Heart left ventricle (tissue), 16 donors: ENCODE data around the gene S100A4. TPM values are rescaled to one million over a fixed set of nuclear protein-coding genes. Genes with fewer than 3 reads are reported as not detected.

ENCODE experiments used
- ATAC-seq, 4 donors: fragments of 200-7000 bp; cut with Tn5 transposase; one replicate each; pipeline ENCODE4 v1.9.1; 2020 to 2022; ENCODE audit warnings: moderate library complexity in 4 of 4, mild to moderate bottlenecking in 3 of 4, moderate number of reproducible peaks in 1 of 4
- DNase-seq, 5 donors: peaks; one replicate each; pipeline ENCODE4 v3.0.0-alpha.2; 2020
- H3K27ac ChIP-seq, 12 donors: fragments of 200-600 bp; sonication (generic) in 4 of 12; one replicate each; pipeline versions ENCODE4 v1.5.0 to v1.8.0; 2016 to 2022; ENCODE audit warnings: mild to moderate bottlenecking in 2 of 12
- H3K27me3 ChIP-seq, 9 donors: fragments of 200-600 bp; sonication (generic) in 2 of 9; one replicate each; pipeline versions ENCODE4 v1.5.1 to v1.8.0; 2016 to 2022; ENCODE audit warnings: mild to moderate bottlenecking in 3 of 9
- H3K36me3 ChIP-seq, 9 donors: fragments of 200-600 bp; sonication (generic) in 2 of 9; one replicate each; pipeline versions ENCODE4 v1.5.0 to v1.8.0; 2018 to 2022; ENCODE audit warnings: mild to moderate bottlenecking in 2 of 9
- H3K4me1 ChIP-seq, 12 donors: fragments of 200-600 bp; sonication (generic) in 4 of 12; one replicate each; pipeline versions ENCODE4 v1.5.0 to v1.8.0; 2016 to 2022; ENCODE audit warnings: mild to moderate bottlenecking in 3 of 12
- H3K4me3 ChIP-seq, 12 donors: fragments of 200-600 bp; sonication (generic) in 4 of 12; one replicate each; pipeline versions ENCODE4 v1.5.0 to v1.8.0; 2017 to 2022; ENCODE audit warnings: mild to moderate bottlenecking in 9 of 12, moderate library complexity in 4 of 12
- H3K9me3 ChIP-seq, 12 donors: fragments of 200-600 bp; sonication (generic) in 4 of 12; one replicate each; pipeline versions ENCODE4 v1.5.0 to v1.8.0; 2016 to 2022; ENCODE audit warnings: mild to moderate bottlenecking in 1 of 12
- POLR2A ChIP-seq, 2 donors: fragments of 450-650 bp; IDR thresholded peaks; one replicate each; pipeline ENCODE4 v1.6.1; 2017; ENCODE audit warnings: antibody characterized with exemption in 2 of 2, mild to moderate bottlenecking in 2 of 2, moderate library complexity in 2 of 2
- WGBS, 4 donors: extraction: QIAGEN DNeasy Blood & Tissue Kit in 2 of 4; methylation state at CpG; one replicate each; pipeline versions ENCODE4 v1.1.5 to v1.1.7; 2013 to 2018; 5-methylcytosine and 5-hydroxymethylcytosine counted together
- intact Hi-C, 10 donors: fragments of 100-400 bp; cut with DNase I; formaldehyde crosslinking; loops; one replicate each; pipeline versions ENCODE4 v1.11.1 to v1.14.2; 2022
- polyA plus RNA-seq, 2 donors: library from polyadenylated mRNA; stranded (reverse); fragments of 200-250 nt; gene quantifications; one replicate each; pipeline ENCODE4 v1.2.3, GENCODE V29; 2013
- total RNA-seq, 9 donors: library from RNA; depleted of rRNA in 2 of 9; stranded (reverse); fragments of >200 nt in 2 of 9; fragmentation: NEBNext Ultra II Directional in 3 of 9; extraction: Animal tissue kit (Norgen Biotek cat#: 25700) in 3 of 9; gene quantifications; one replicate each; pipeline versions ENCODE4 v1.1.0 to v1.2.4, GENCODE V29; 2016 to 2023
- TF ChIP-seq, protein P1 (sequence below), 12 donors: fragments of 200-600 bp; sonication (generic) in 4 of 12; IDR thresholded peaks; one replicate each; pipeline versions ENCODE4 v1.5.0 to v1.8.0; 2018 to 2022; ENCODE audit warnings: antibody characterized with exemption in 12 of 12, mild to moderate bottlenecking in 5 of 12
- donor health status: ischemic (EF 13 %, LVEDD 7.1; RV severe dilation, severe dysfunction).
- donor health status: healthy with polysubstance abuse.
- donor health status: DM: no; HTN: yes; CAD: no.
- donor health status: DM: no; HTN: no; CAD: no.
- donor health status: ischemic (EF 25% LVEDD 6.9; RV normal size, moderate dysfunction).
- donor health status: ischemic (EF 25% LVEDD 5.7; RV mildly dilated, moderate dysfunction).
- donor health status: healthy.
- donor health status: DM: yes; HTN: yes; CAD: no.
- donor health status: ischemic (EF 35%, LVEDD 5.7; RV mildly dilated, moderate dysfunction).
- donor health status: nonischemic (EF 11% LVEDD 7.7; RV severe dilation, severe dysfunction).
- donor health status: DM: yes; HTN: yes; CAD: no.
- donor health status: PGD.
- donor health status: ischemic (EF 29% LVEDD 5.4; RV normal size, mild dysfunction).
- donor health status: nonischemic (EF 23%, LVEDD 6.1; RV moderate dilation, normal function).

The S100A4 gene
- total and polyA plus RNA-seq, 11 donors = 56.9 to 398 (median 118) TPM

DNA sequence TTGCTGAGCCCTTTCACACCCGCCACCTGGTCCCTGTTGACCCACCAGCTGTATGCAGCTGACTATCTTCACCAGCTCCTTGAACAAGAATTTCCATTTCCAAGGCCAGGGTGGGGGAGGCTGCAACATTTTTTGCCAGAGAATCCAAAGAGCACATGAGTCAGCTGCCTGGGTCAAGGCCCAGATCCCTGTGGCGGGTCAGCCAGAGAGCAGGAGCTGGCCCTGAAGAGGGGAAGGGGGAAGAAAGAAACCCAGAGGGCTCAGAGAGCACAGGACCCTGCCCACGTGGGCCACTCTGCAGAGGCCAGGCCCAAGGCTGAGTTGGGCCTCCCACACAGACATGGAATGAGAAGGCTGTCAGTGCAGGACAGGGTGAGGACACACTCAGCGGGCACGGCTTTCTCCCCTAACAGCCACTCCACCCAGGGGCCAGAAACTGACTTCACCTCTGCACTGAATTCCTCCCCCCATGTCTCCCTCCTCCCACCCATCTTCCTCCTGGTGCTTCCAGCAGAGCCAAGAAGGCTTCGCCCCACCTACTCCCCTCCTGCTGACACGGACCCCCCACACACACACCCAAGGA, 38.7 kb downstream of the S100A4 start:
- DNase-seq (peak; percentile 84 to 92 (median 87)), ATAC-seq (peak; percentile 85 to 92 (median 92))
- no peaks in the 10 kb centered on the region for H3K9me3 ChIP-seq
- intact Hi-C loops = no loop called here
- TF ChIP-seq POLR2A (IDR thresholded peaks at IDR 0.05) = peak in 1 of 2 donors; percentile 28
- TF ChIP-seq, protein P1, sequence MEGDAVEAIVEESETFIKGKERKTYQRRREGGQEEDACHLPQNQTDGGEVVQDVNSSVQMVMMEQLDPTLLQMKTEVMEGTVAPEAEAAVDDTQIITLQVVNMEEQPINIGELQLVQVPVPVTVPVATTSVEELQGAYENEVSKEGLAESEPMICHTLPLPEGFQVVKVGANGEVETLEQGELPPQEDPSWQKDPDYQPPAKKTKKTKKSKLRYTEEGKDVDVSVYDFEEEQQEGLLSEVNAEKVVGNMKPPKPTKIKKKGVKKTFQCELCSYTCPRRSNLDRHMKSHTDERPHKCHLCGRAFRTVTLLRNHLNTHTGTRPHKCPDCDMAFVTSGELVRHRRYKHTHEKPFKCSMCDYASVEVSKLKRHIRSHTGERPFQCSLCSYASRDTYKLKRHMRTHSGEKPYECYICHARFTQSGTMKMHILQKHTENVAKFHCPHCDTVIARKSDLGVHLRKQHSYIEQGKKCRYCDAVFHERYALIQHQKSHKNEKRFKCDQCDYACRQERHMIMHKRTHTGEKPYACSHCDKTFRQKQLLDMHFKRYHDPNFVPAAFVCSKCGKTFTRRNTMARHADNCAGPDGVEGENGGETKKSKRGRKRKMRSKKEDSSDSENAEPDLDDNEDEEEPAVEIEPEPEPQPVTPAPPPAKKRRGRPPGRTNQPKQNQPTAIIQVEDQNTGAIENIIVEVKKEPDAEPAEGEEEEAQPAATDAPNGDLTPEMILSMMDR (IDR thresholded peaks at IDR 0.05) = no peak
- H3K4me3 ChIP-seq = no peak overlapping the region
- WGBS, 4 donors = 32 to 63% (median 44%) methylated on average over 7 of the region's 7 CpGs
- peaks cover 0 to 29% (median 16%) of the 10 kb centered on the region in 12 donors for H3K4me1 ChIP-seq
- H3K27me3 ChIP-seq = no peaks in the 10 kb centered on the region
- H3K27ac ChIP-seq = peak overlapping the region in 11 of 12 donors; percentile 58 to 87 (median 78)
- no peaks in the 10 kb centered on the region for H3K36me3 ChIP-seq

DNA sequence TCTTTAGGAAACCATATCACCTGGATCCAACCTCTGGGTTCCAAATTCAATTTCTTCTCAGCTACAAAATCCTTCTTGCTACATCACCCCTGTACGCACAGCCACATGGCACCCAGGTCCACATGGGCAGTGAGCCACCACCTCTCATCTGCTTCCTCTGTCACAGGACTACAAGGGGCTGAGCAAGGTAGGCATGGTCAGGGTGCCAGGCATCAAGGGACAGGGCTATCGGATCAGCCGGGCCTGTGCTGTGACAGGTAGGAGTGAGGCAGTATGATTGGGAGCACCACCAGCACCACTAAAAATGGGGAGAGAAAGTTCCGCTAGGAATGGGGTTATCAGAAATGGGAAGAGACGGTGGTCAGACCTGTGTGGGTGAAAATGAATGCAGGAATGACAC, 39.2 kb downstream of the S100A4 start:
- TF ChIP-seq POLR2A (IDR thresholded peaks at IDR 0.05) = no peak
- TF ChIP-seq, protein P1 (IDR thresholded peaks at IDR 0.05) = no peak
- no peaks in the 10 kb centered on the region for H3K9me3 ChIP-seq
- H3K4me3 ChIP-seq = no peak overlapping the region
- peaks cover 0 to 29% (median 16%) of the 10 kb centered on the region in 12 donors for H3K4me1 ChIP-seq
- no peaks in the 10 kb centered on the region for H3K27me3 ChIP-seq
- ATAC-seq = peak in 3 of 4 donors; percentile 0 to 5 (median 2)
- peak overlapping the region in 10 of 12 donors; percentile 58 to 86 (median 78) for H3K27ac ChIP-seq
- no peaks in the 10 kb centered on the region for H3K36me3 ChIP-seq
- DNase-seq = peak in 1 of 5 donors; percentile 44
- WGBS, 4 donors = 61 to 84% (median 75%) methylated on average over 5 of the region's 5 CpGs
- intact Hi-C loops = no loop called here

DNA sequence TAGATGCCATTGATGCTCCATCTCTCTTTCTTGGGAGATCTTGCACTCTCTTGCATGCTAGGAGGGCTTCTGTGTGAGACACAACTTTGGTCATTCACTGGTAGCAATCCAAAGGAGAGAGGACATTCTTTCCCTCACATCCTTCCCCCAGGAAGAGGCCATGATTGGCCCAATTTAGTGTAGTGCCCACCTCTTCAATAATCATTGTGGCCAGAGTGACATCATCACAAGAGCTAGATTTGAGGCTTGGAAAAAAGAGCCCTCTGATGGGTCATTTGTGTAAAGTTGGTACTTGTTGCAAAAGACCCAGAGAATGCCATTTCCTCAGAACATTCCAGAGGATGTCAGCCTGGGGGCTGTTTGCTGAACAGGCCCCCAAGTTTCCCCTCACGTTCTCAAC, 40.0 kb downstream of the S100A4 start:
- DNase-seq = no peak

DNA sequence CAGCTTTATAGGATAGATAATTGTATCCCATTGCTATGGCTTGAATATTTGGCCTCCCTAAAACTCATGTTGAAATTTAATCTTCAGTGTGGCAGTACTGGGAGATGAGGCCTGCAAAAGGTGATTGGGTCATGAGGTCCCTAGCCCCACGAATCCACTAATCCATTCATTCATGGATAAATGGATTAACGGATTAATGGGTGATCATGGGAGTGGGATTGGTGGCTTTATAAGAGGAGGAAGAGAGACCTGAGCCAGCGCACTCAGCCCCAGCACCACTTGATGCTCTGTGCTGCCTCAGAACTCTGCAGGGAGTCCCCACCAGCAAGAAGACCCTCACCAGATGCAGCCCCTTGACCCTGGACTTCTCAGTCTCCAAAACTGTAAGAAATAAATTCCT, 41.8 kb downstream of the S100A4 start:
- Histone ChIP-seq H3K27ac (no peak overlapping the region), H3K4me1 (peaks cover 0 to 22% (median 14%) of the 10 kb centered on the region in 12 donors), H3K9me3 (no peaks in the 10 kb centered on the region), H3K36me3 (no peaks in the 10 kb centered on the region), H3K27me3 (no peaks in the 10 kb centered on the region), H3K4me3 (no peak overlapping the region)
- TF ChIP-seq POLR2A (IDR thresholded peaks at IDR 0.05) = no peak
- TF ChIP-seq, protein P1 (IDR thresholded peaks at IDR 0.05) = no peak
- DNase-seq (no peak), ATAC-seq (no peak)
- 84 to 89% (median 87%) methylated on average over 3 of the region's 3 CpGs for WGBS, 4 donors
- intact Hi-C loops = no loop called here

More for the DNA sequence above, 40.0 kb downstream of the S100A4 start:
- WGBS, 4 donors = 80 to 100% (median 88%) methylated on average over 1 of the region's 1 CpG
- no peak for ATAC-seq
- intact Hi-C loops = no loop called here
- H3K4me3 ChIP-seq = no peak overlapping the region
- H3K27ac ChIP-seq = peak overlapping the region in 5 of 12 donors; percentile 78 to 86 (median 84)
- no peaks in the 10 kb centered on the region for H3K36me3 ChIP-seq
- H3K9me3 ChIP-seq = no peaks in the 10 kb centered on the region
- H3K27me3 ChIP-seq = no peaks in the 10 kb centered on the region
- TF ChIP-seq, protein P1 (IDR thresholded peaks at IDR 0.05) = no peak
- TF ChIP-seq POLR2A (IDR thresholded peaks at IDR 0.05) = no peak
- peaks cover 0 to 22% (median 14%) of the 10 kb centered on the region in 12 donors for H3K4me1 ChIP-seq
